Body of pancreas (tissue), 4 donors: ENCODE data around the gene CREB5.

ENCODE experiments used
- CTCF ChIP-seq, 7 experiments: fragments of 450-650 bp in 4 of 7; fragments of 200-600 bp in 3 of 7; sonication (generic) in 3 of 7; IDR thresholded peaks; one replicate each; pipeline ENCODE4 v1.5.1; 2016 to 2019; ENCODE audit warnings: antibody characterized with exemption in 7 of 7
- POLR2A ChIP-seq, 3 donors: fragments of 450-650 bp; IDR thresholded peaks; one replicate each; pipeline ENCODE4 v1.6.1; 2016; ENCODE audit warnings: antibody characterized with exemption in 3 of 3, mild to moderate bottlenecking in 2 of 3

GRCh38 chr7:28703037-28703765 lies 290.9 kb downstream of the CREB5 start:
- TF ChIP-seq POLR2A (IDR thresholded peaks at IDR 0.05) (no peak), CTCF (IDR thresholded peaks at IDR 0.05) (no peak)
